Mesenchymal stem cell (in vitro differentiated cells and primary cell): ENCODE measurements around the gene NRXN3.

ENCODE experiments used
- DNase-seq: peaks from one replicate; pipeline ENCODE4 v3.0.0-alpha.2; 2013
- H2AFZ ChIP-seq: one replicate; pipeline ENCODE4 v1.6.1; 2013; ENCODE audit warnings: low read depth, mild to moderate bottlenecking, control low read depth, inconsistent platforms, low read length, moderate library complexity
- H2AK5ac ChIP-seq: 2 replicates; pipeline ENCODE4 v1.6.1; 2013; ENCODE audit warnings: low read length, moderate library complexity, mild to moderate bottlenecking, inconsistent platforms; ENCODE audit not compliant: severe bottlenecking
- H2BK120ac ChIP-seq: one replicate; pipeline ENCODE4 v1.6.1; 2013; ENCODE audit warnings: low read depth, mild to moderate bottlenecking, inconsistent platforms, low read length, moderate library complexity
- H2BK12ac ChIP-seq, 2 experiments: one replicate each; pipeline ENCODE4 v1.6.1; 2013; ENCODE audit warnings: inconsistent platforms in 2 of 2, low read length in 2 of 2, mild to moderate bottlenecking in 2 of 2, moderate library complexity in 2 of 2, control low read depth in 1 of 2
- H2BK15ac ChIP-seq: one replicate; pipeline ENCODE4 v1.6.1; 2013; ENCODE audit warnings: mild to moderate bottlenecking, low read depth, inconsistent platforms; ENCODE audit not compliant: poor library complexity, severe bottlenecking
- H2BK5ac ChIP-seq: 2 replicates; pipeline ENCODE4 v1.6.1; 2013; ENCODE audit warnings: low read depth, mild to moderate bottlenecking, low read length, control low read depth, inconsistent platforms; ENCODE audit not compliant: poor library complexity, severe bottlenecking
- H3K14ac ChIP-seq, 2 experiments: one replicate each; pipeline ENCODE4 v1.6.1; 2013; ENCODE audit warnings: inconsistent platforms in 2 of 2, low read length in 2 of 2, control low read depth in 1 of 2, mild to moderate bottlenecking in 1 of 2, moderate library complexity in 1 of 2
- H3K18ac ChIP-seq, 2 experiments: one replicate each; pipeline ENCODE4 v1.6.1; 2013; ENCODE audit warnings: inconsistent platforms in 2 of 2, low read length in 2 of 2, control low read depth in 1 of 2, low read depth in 1 of 2, mild to moderate bottlenecking in 1 of 2
- H3K23ac ChIP-seq, 2 experiments: one replicate each; pipeline ENCODE4 v1.6.1; 2013; ENCODE audit warnings: inconsistent platforms in 2 of 2, low read length in 2 of 2, mild to moderate bottlenecking in 2 of 2, moderate library complexity in 2 of 2, control low read depth in 1 of 2
- H3K27ac ChIP-seq: 2 replicates; pipeline ENCODE4 v1.5.1; 2013; ENCODE audit warnings: mild to moderate bottlenecking, moderate library complexity, low read length, control low read depth, inconsistent platforms; ENCODE audit not compliant: poor library complexity, severe bottlenecking
- H3K27me3 ChIP-seq, 2 experiments: 2 replicates each; pipeline versions ENCODE4 v1.6.1 to v1.7.0; 2013; ENCODE audit warnings: low read length in 2 of 2, mild to moderate bottlenecking in 2 of 2, moderate library complexity in 2 of 2, control low read depth in 1 of 2, inconsistent platforms in 1 of 2; ENCODE audit not compliant: control insufficient read depth in 1 of 2, insufficient read depth in 1 of 2
- H3K36me3 ChIP-seq, 2 experiments: 2 replicates each; pipeline versions ENCODE4 v1.6.1 to v1.7.0; 2013; ENCODE audit warnings: low read length in 2 of 2, control low read depth in 1 of 2, inconsistent platforms in 1 of 2, low read depth in 1 of 2, mild to moderate bottlenecking in 1 of 2; ENCODE audit not compliant: insufficient read depth in 2 of 2, control insufficient read depth in 1 of 2
- H3K4ac ChIP-seq, 2 experiments: one replicate each; pipeline ENCODE4 v1.6.1; 2013; ENCODE audit warnings: inconsistent platforms in 2 of 2, low read length in 2 of 2, mild to moderate bottlenecking in 2 of 2, moderate library complexity in 2 of 2, control low read depth in 1 of 2, low read depth in 1 of 2
- H3K4me1 ChIP-seq: 2 replicates; pipeline ENCODE4 v1.6.1; 2013; ENCODE audit warnings: low read depth, low read length, control low read depth; ENCODE audit not compliant: control insufficient read depth, insufficient read depth
- H3K4me2 ChIP-seq: 2 replicates; pipeline ENCODE4 v1.6.1; 2013; ENCODE audit warnings: low read length, mild to moderate bottlenecking, inconsistent platforms; ENCODE audit not compliant: poor library complexity, severe bottlenecking
- H3K4me3 ChIP-seq, 2 experiments: 2 replicates each; pipeline versions ENCODE4 v1.5.1 to v1.7.0; 2013; ENCODE audit warnings: low read length in 2 of 2, mild to moderate bottlenecking in 2 of 2, control low read depth in 1 of 2, low read depth in 1 of 2; ENCODE audit not compliant: insufficient read depth in 1 of 2
- H3K79me1 ChIP-seq: replicated peaks from 2 replicates; pipeline ENCODE4 v1.6.1; 2013; ENCODE audit warnings: mild to moderate bottlenecking, control low read depth, low read length, inconsistent platforms; ENCODE audit not compliant: poor library complexity, severe bottlenecking
- H3K9ac ChIP-seq: 2 replicates; pipeline ENCODE4 v1.7.0; 2013; ENCODE audit warnings: mild to moderate bottlenecking, low read length, moderate library complexity
- H3K9me3 ChIP-seq: 2 replicates; pipeline ENCODE4 v1.7.0; 2013; ENCODE audit warnings: mild to moderate bottlenecking, low read length; ENCODE audit not compliant: control insufficient read depth
- H4K8ac ChIP-seq: one replicate; pipeline ENCODE4 v1.6.1; 2013; ENCODE audit warnings: inconsistent platforms, mild to moderate bottlenecking, low read length, moderate library complexity
- H4K91ac ChIP-seq: one replicate; pipeline ENCODE4 v1.6.1; 2013; ENCODE audit warnings: mild to moderate bottlenecking, low read length, inconsistent platforms
- WGBS: methylation state at CpG from one replicate; pipeline ENCODE4 v1.1.7; 2013; ENCODE audit warnings: mixed read lengths; 5-methylcytosine and 5-hydroxymethylcytosine counted together

The NRXN3 gene

DNA sequence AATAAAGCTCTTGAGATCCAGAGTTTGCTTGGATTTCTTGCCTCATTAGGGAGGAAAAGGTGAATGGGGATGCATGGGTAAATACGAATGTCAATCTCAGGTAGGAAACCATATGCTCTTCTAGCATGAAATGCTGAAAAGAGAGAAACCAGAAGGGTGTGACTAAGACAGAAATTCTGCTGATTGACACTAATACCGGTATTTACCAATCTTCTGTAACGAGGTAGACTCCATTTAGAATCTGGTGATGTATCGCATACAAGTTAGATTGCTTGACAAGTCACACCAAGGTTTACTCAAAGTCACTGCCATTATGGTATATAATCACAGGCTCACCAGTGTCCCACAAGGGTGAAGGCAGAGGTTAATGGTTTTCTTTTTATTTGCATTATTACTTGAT lies 337.9 kb downstream of the NRXN3 start:
- no peak overlapping the region for H2BK15ac ChIP-seq
- no peak overlapping the region for H2AFZ ChIP-seq
- no peaks in the 10 kb centered on the region for H3K27me3 ChIP-seq
- H2AK5ac ChIP-seq: no peak overlapping the region
- no peak overlapping the region for H4K91ac ChIP-seq
- no peaks in the 10 kb centered on the region for H3K79me1 ChIP-seq
- no peak overlapping the region for H2BK120ac ChIP-seq
- H3K4ac ChIP-seq: no peak overlapping the region
- 92% methylated on average over 4 of the region's 4 CpGs for WGBS
- H2BK5ac ChIP-seq: no peak overlapping the region
- no peak overlapping the region for H3K23ac ChIP-seq
- H3K27ac ChIP-seq: no peak overlapping the region
- no peaks in the 10 kb centered on the region for H3K36me3 ChIP-seq
- no peak overlapping the region for H3K18ac ChIP-seq
- H4K8ac ChIP-seq: no peak overlapping the region
- no peak for DNase-seq
- H3K4me1 ChIP-seq: no peaks in the 10 kb centered on the region
- H3K9ac ChIP-seq: no peak overlapping the region
- no peaks in the 10 kb centered on the region for H3K9me3 ChIP-seq
- H3K4me3 ChIP-seq: no peak overlapping the region
- H3K14ac ChIP-seq: no peak overlapping the region
- no peak overlapping the region for H3K4me2 ChIP-seq
- no peak overlapping the region for H2BK12ac ChIP-seq

DNA sequence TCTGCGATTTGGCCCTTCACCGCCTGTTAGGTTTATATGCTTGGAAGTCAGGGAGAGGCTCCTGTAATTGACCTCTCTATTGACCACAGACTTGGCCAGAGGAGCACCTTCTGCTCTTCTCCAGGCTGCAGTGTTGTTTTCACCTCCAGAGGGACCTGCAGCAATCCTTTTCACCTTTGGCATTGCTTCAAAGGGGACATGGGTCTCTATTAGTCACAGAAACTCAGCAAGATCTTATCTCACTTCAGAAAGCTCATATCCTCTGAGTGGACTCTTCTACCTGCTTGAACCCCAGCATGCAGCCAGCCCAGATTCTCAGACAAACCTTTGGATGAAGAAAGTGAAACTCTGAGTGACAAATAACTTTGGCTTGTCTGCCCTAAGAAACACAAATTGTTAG lies 339.3 kb downstream of the NRXN3 start:
- Histone ChIP-seq H3K14ac (no peak overlapping the region), H4K8ac (no peak overlapping the region), H3K9ac (no peak overlapping the region), H3K9me3 (no peaks in the 10 kb centered on the region), H3K4me2 (no peak overlapping the region), H3K79me1 (no peaks in the 10 kb centered on the region), H2BK12ac (no peak overlapping the region), H4K91ac (no peak overlapping the region), H2BK5ac (no peak overlapping the region), H2BK15ac (no peak overlapping the region), H3K4me3 (no peak overlapping the region), H3K27me3 (no peaks in the 10 kb centered on the region), H3K23ac (no peak overlapping the region), H3K4ac (no peak overlapping the region), H2AK5ac (no peak overlapping the region), H3K36me3 (no peaks in the 10 kb centered on the region), H3K27ac (no peak overlapping the region), H3K4me1 (no peaks in the 10 kb centered on the region), H2BK120ac (no peak overlapping the region), H3K18ac (no peak overlapping the region), H2AFZ (no peak overlapping the region)
- WGBS: 60% methylated on average over 2 of the region's 2 CpGs
- DNase-seq: no peak

DNA sequence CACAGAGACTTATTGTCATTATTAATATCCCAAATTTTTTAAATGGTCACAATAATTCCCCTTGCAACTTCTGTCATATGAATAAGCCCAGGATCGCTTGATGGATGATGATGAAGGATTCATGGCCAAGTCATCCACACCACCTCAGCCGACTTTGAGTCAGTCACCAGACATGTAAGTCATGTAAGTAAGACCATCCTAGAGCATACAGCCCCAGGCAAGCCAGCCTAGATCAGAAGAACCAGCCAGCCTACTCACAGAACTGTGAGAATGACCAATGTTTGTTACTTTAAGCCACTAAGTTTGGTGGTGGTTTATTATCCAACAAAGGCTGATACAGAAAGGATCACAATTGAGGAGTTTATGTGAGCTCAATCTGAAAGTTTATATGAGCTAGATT lies 341.8 kb downstream of the NRXN3 start:
- H3K36me3 ChIP-seq: no peaks in the 10 kb centered on the region
- H3K9me3 ChIP-seq: no peaks in the 10 kb centered on the region
- no peak overlapping the region for H2AK5ac ChIP-seq
- no peaks in the 10 kb centered on the region for H3K79me1 ChIP-seq
- H3K27ac ChIP-seq: no peak overlapping the region
- 69% methylated on average over 2 of the region's 2 CpGs for WGBS
- no peak overlapping the region for H2BK5ac ChIP-seq
- no peaks in the 10 kb centered on the region for H3K27me3 ChIP-seq
- no peak overlapping the region for H3K14ac ChIP-seq
- H2AFZ ChIP-seq: no peak overlapping the region
- H3K4me3 ChIP-seq: no peak overlapping the region
- no peak overlapping the region for H2BK15ac ChIP-seq
- H3K4ac ChIP-seq: no peak overlapping the region
- H3K23ac ChIP-seq: no peak overlapping the region
- H3K9ac ChIP-seq: no peak overlapping the region
- no peak overlapping the region for H2BK120ac ChIP-seq
- H4K8ac ChIP-seq: no peak overlapping the region
- H4K91ac ChIP-seq: no peak overlapping the region
- H3K4me2 ChIP-seq: no peak overlapping the region
- no peaks in the 10 kb centered on the region for H3K4me1 ChIP-seq
- H3K18ac ChIP-seq: no peak overlapping the region
- no peak overlapping the region for H2BK12ac ChIP-seq
- no peak for DNase-seq

DNA sequence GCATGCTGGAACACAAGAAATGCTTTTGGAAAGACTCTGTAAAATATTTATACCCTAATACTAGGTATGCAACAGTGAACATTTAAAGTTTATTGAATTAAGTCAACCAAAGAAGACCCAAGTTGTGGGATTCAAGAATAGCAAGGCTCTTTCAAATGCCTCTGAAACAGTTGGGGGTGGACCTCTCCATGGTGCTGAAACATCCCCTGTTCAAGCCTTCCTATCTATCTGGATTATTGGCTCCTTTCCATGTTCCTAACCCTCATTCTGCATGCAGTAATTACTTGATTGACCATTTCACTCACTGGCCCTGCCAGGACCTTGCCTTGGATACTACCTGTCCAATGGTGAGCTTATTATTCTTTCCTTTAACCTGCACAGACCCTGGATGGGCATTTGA lies 349.7 kb downstream of the NRXN3 start:
- H2BK15ac ChIP-seq: no peak overlapping the region
- no peaks in the 10 kb centered on the region for H3K4me1 ChIP-seq
- no peak overlapping the region for H4K91ac ChIP-seq
- H3K27ac ChIP-seq: no peak overlapping the region
- H2BK5ac ChIP-seq: no peak overlapping the region
- H3K23ac ChIP-seq: no peak overlapping the region
- H3K4me2 ChIP-seq: no peak overlapping the region
- peaks cover 6% of the 10 kb centered on the region for H3K9me3 ChIP-seq
- peak; percentile 7 for DNase-seq
- H3K27me3 ChIP-seq: no peaks in the 10 kb centered on the region
- no peak overlapping the region for H3K9ac ChIP-seq
- H2BK12ac ChIP-seq: no peak overlapping the region
- no peak overlapping the region for H2BK120ac ChIP-seq
- no peak overlapping the region for H3K4ac ChIP-seq
- H3K18ac ChIP-seq: no peak overlapping the region
- H3K36me3 ChIP-seq: no peaks in the 10 kb centered on the region
- H3K14ac ChIP-seq: no peak overlapping the region
- H3K79me1 ChIP-seq: no peaks in the 10 kb centered on the region
- no peak overlapping the region for H2AFZ ChIP-seq
- H2AK5ac ChIP-seq: no peak overlapping the region
- H4K8ac ChIP-seq: no peak overlapping the region
- H3K4me3 ChIP-seq: no peak overlapping the region
